HL-60 (cell line): Measurements from ENCODE around the gene NSRP1.
A peak's percentile ranks its signal among the peaks of the same experiment; 100 is the strongest.
"Not testable (repeated sequence)": the region's sequence is repeated elsewhere in the genome, so short reads cannot be mapped to it uniquely, and the experiment has no call there.

Source experiments
- DNase-seq, 2 experiments: peaks; one replicate each; pipeline ENCODE4 v3.0.0-alpha.2; 2010 to 2020; ENCODE audit warnings: low read depth in 1 of 2, low spot score in 1 of 2
- H3K27ac ChIP-seq: fragments of 250-450 bp; sonication (Bioruptor Pico); replicated peaks from 2 replicates; pipeline ENCODE4 v1.5.1; 2020; ENCODE audit warnings: mild to moderate bottlenecking, moderate library complexity
- H3K27me3 ChIP-seq: fragments of 250-450 bp; sonication (Bioruptor Pico); 2 replicates; pipeline ENCODE4 v1.5.1; 2021; ENCODE audit warnings: mild to moderate bottlenecking, moderate library complexity; ENCODE audit not compliant: insufficient read depth, poor library complexity, severe bottlenecking
- H3K4me3 ChIP-seq: replicated peaks from 2 replicates; pipeline ENCODE4 v1.5.1; 2011; ENCODE audit warnings: mild to moderate bottlenecking, control low read depth, low read length; ENCODE audit not compliant: insufficient read depth
- GABPA ChIP-seq: IDR thresholded peaks from 2 replicates; pipeline ENCODE4 v1.6.1; 2012; ENCODE audit warnings: low read depth
- POLR2AphosphoS5 ChIP-seq: IDR thresholded peaks from 2 replicates; pipeline ENCODE4 v1.6.1; 2012; ENCODE audit warnings: low read depth
- SPI1 ChIP-seq: IDR thresholded peaks from 2 replicates; pipeline ENCODE4 v1.6.1; 2012; ENCODE audit warnings: low read depth, mild to moderate bottlenecking, borderline replicate concordance
- TF ChIP-seq, protein P1 (sequence below): IDR thresholded peaks from 2 replicates; pipeline ENCODE4 v1.6.1; 2012; ENCODE audit warnings: low read depth; ENCODE audit not compliant: insufficient replicate concordance
- TF ChIP-seq, protein P2 (sequence below): IDR thresholded peaks from one replicate; pipeline ENCODE4 v1.5.1; 2011; ENCODE audit warnings: low read length, control low read depth, inconsistent platforms; ENCODE audit not compliant: insufficient read depth

The NSRP1 gene

DNA sequence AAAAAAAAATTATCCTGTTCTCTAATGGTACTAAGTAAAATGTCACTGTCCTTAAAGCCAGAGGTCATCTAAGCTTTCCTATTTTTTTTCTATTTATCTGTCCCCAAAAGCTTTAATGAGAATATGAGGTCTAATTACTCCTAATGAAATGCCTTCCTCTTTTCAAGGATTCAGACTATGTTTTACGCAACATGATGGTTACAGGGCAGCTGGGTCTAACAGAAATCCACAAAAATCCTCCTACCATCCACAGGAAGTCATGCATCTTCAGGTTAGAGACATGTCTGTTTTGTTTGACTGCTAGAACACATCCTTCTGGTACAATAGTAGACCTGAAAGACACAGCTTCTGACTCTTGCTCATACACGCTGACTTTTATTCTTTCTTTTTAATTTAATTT is 29.7 kb upstream of the NSRP1 start:
- peak in 1 of 2 experiments; percentile 21 for DNase-seq

DNA sequence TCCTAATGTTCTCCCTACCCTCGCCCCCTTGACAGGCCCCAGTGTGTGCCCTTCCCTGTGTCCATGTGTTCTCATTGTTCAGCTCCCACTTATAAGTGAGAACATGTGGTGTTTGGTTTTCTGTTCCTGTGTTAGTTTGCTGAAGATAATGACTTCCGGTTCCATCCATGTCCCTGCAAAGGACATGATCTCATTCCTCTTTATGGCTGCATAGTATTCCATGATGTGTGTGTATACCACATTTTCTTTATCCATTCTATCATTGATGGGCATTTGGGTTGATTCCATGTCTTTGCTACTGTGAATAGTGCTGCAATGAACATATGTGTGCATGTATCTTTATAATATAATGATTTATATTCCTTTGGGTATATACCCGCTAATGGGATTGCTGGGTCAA is 29.2 kb upstream of the NSRP1 start:
- not testable (repeated sequence) for H3K27me3 ChIP-seq, H3K27ac ChIP-seq, DNase-seq, H3K4me3 ChIP-seq

More for the DNA sequence above, 29.7 kb upstream of the NSRP1 start:
- no peak overlapping the region for H3K27ac ChIP-seq
- H3K4me3 ChIP-seq = no peak overlapping the region
- no peaks in the 10 kb centered on the region for H3K27me3 ChIP-seq
- TF ChIP-seq, protein P1, sequence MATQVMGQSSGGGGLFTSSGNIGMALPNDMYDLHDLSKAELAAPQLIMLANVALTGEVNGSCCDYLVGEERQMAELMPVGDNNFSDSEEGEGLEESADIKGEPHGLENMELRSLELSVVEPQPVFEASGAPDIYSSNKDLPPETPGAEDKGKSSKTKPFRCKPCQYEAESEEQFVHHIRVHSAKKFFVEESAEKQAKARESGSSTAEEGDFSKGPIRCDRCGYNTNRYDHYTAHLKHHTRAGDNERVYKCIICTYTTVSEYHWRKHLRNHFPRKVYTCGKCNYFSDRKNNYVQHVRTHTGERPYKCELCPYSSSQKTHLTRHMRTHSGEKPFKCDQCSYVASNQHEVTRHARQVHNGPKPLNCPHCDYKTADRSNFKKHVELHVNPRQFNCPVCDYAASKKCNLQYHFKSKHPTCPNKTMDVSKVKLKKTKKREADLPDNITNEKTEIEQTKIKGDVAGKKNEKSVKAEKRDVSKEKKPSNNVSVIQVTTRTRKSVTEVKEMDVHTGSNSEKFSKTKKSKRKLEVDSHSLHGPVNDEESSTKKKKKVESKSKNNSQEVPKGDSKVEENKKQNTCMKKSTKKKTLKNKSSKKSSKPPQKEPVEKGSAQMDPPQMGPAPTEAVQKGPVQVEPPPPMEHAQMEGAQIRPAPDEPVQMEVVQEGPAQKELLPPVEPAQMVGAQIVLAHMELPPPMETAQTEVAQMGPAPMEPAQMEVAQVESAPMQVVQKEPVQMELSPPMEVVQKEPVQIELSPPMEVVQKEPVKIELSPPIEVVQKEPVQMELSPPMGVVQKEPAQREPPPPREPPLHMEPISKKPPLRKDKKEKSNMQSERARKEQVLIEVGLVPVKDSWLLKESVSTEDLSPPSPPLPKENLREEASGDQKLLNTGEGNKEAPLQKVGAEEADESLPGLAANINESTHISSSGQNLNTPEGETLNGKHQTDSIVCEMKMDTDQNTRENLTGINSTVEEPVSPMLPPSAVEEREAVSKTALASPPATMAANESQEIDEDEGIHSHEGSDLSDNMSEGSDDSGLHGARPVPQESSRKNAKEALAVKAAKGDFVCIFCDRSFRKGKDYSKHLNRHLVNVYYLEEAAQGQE = no peak
- TF ChIP-seq SPI1 = peak; percentile 75

DNA sequence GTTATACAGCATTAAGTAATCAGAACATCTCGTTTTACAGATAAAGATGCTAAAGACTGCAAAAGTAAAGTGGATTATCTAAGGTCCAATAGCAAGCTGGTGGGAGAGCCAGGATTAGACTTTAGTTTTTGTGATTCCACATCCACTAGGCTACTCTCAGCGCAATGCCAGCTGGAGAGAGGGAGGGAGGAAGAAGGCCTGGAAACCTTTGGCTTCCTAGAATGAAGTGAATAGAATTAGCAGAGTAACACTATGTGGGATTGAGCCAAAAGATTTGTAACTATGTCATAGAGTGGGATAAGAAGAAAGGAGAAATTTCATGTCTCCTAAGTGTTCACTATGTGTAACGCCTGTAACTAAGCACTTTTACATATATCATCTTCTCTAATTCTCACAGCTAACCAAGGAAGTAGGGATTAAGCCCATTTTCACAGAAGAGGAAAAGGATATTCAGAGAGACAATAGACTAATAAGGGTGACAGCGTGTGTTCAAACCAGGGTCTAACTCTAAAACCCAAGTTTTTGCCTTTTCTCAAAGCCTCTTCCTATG is 25.4 kb upstream of the NSRP1 start:
- Histone ChIP-seq H3K4me3 (no peak overlapping the region), H3K27ac (no peak overlapping the region), H3K27me3 (no peaks in the 10 kb centered on the region)
- DNase-seq = no peak
- TF ChIP-seq POLR2AphosphoS5 (no peak), GABPA (no peak), SPI1 (no peak)
- TF ChIP-seq, protein P1 = no peak
- TF ChIP-seq, protein P2, sequence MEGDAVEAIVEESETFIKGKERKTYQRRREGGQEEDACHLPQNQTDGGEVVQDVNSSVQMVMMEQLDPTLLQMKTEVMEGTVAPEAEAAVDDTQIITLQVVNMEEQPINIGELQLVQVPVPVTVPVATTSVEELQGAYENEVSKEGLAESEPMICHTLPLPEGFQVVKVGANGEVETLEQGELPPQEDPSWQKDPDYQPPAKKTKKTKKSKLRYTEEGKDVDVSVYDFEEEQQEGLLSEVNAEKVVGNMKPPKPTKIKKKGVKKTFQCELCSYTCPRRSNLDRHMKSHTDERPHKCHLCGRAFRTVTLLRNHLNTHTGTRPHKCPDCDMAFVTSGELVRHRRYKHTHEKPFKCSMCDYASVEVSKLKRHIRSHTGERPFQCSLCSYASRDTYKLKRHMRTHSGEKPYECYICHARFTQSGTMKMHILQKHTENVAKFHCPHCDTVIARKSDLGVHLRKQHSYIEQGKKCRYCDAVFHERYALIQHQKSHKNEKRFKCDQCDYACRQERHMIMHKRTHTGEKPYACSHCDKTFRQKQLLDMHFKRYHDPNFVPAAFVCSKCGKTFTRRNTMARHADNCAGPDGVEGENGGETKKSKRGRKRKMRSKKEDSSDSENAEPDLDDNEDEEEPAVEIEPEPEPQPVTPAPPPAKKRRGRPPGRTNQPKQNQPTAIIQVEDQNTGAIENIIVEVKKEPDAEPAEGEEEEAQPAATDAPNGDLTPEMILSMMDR = no peak

DNA sequence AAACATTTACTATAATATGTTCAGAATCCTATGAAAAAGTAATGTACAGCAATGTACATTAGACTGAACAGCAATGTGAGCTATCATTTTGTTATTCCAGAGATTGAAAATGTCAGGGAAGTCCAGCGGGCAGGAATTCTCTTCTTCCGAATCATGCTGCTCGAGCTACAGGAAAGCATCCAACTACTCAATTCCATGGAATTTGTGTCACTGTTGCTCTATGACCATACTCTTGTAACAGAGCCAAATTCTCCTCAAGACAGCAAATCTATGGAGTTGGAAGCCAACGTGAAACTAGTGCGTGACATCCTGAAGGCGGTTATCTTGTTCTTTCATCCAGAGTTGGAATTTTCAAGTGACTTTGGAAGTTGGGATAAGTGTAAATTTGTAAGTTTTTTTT is 24.8 kb upstream of the NSRP1 start:
- H3K27me3 ChIP-seq = no peaks in the 10 kb centered on the region

More for the DNA sequence above, 24.8 kb upstream of the NSRP1 start:
- no peak for DNase-seq
- TF ChIP-seq GABPA (no peak), SPI1 (no peak), POLR2AphosphoS5 (no peak)
- TF ChIP-seq, protein P1 = no peak
- TF ChIP-seq, protein P2 = no peak
- Histone ChIP-seq H3K27ac (no peak overlapping the region), H3K4me3 (no peak overlapping the region)
